T-helper 2 cell (primary cell): ENCODE data around the gene ROBO1.

Experiments
- DNase-seq, 5 experiments: peaks; one replicate each; pipeline versions ENCODE4 v3.0.0 to v3.0.0-alpha.2; 2012 to 2022

ROBO1 gene

GRCh38 chr3:79297245-79297960 lies 470.4 kb downstream of the ROBO1 start:
- no peak for DNase-seq

GRCh38 chr3:79286882-79287281 lies 480.9 kb downstream of the ROBO1 start:
- DNase-seq: no peak

- no peak for DNase-seq
Observed at GRCh38 chr3:79285871-79286270, 481.9 kb downstream of the ROBO1 start.

- no peak for DNase-seq
Observed at GRCh38 chr3:79285380-79285779, 482.4 kb downstream of the ROBO1 start.

DNA sequence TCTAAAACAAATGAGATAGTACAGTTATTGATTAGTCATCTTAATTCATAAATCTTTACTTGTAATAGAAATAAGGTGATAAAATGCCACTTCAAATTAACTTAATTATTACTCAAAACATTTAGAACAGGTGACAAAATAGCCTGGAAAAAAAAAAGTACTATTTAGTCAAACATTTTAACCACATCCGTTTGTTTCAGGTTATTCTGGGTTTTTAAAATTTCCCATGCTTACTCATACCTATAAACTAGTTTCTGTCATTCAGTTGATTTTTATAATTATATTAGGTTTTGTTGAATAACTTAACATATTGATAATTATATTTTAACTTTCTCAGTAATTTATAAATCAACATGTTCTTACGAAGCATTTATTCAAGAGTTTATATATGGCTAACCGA lies 483.0 kb downstream of the ROBO1 start:
- no peak for DNase-seq

GRCh38 chr3:79278681-79279080 lies 489.1 kb downstream of the ROBO1 start:
- no peak for DNase-seq

- no peak for DNase-seq
Observed at GRCh38 chr3:79268422-79268821, 499.4 kb downstream of the ROBO1 start.

- DNase-seq: no peak
Observed at GRCh38 chr3:79264892-79265291, 502.9 kb downstream of the ROBO1 start.

DNA sequence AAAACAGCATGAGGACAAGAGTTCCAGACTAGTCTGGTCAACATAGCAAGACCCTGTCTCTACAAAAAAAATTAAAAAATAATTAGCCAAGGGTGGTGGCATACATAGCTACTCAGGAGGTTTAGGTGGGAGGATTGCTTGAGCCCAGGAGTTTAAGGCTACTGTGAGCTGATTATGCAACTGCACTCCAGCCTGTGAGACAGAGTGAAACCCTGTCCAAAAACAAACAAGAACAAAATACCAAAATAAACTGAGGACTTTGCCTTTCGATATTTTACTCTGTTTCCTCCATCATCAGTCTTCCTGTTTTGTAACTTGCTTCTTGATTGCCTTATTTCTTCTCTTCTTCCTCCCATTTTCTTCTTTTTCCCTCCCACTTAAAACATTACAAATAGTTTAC lies 504.4 kb downstream of the ROBO1 start:
- no peak for DNase-seq

DNA sequence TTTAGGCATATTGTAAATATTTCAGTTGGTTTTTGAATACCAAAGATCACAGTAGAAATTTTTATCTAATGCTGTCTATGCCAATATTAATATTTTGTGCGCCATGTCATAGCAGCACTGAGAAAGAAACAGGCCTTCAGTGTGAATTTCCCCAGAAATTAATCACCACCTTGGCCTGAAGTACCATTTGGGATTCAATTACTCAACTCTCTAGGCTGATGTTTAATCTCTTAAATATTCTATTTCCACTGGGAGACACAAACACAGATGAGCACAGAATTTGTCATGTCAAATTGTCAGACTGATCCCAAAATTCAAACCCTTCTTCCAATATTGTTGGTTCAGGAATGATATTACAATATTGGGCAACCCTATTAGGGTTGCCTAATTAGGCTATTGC lies 509.3 kb downstream of the ROBO1 start:
- DNase-seq: no peak

DNA sequence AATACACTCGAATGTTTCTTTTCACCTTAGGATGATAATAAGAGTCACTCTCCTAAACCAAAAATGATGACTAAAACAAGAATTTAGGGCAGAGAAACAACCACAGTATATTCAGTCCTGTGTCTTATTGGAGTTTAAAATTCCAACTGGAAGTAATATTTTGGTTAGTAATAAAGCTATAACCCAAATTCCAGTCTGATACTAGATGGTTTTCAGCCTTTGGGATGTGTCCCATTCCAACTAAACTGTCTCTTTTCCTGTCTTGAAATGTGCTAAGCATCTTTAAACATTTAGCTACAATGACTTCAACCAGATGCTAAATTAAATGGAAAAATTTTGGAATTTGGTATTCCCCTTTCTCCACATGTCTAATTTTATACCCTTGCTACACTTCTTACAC lies 510.0 kb downstream of the ROBO1 start:
- no peak for DNase-seq

DNA sequence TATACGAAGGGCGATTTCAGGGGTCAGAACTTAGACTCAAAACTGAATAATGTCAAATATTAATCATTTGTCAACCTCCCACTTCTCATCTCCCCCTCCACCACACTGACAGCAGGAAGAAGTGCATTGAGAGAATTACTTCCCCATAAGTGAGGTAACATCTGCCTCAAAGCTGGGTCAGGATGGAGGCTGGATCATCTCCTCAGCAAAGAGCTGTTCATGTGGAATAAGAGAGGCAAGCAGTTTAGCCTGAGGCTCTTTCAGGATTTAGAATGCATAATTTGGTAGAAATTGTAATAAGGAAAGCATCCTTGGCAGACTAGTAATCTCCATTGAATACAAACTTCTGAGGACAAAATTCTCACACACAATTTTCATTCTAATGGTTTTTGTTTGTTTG lies 512.1 kb downstream of the ROBO1 start:
- no peak for DNase-seq

GRCh38 chr3:79255292-79255691 lies 512.5 kb downstream of the ROBO1 start:
- DNase-seq: no peak

- DNase-seq: no peak
Observed at GRCh38 chr3:79253704-79254103, 514.1 kb downstream of the ROBO1 start.

GRCh38 chr3:79253271-79253670 lies 514.5 kb downstream of the ROBO1 start:
- DNase-seq: no peak

- DNase-seq: no peak
Observed at GRCh38 chr3:79250746-79251145, 517.1 kb downstream of the ROBO1 start.

GRCh38 chr3:79249701-79250100 lies 518.1 kb downstream of the ROBO1 start:
- DNase-seq: no peak

DNA sequence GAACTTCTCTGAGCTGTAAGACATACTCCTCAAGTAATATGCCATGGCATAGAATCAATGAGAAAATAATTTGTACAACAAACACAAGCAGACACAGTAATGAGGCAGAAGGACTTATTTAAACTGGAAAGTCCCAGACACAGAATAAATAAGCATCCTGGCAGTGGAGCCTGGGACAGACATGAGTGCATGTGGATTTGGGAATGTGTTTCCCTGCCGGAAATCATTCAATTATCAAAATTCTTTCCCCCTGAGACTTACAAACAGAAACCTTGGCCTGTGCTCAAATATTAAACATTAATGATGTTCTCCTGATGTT lies 520.1 kb downstream of the ROBO1 start:
- DNase-seq: no peak

GRCh38 chr3:79246875-79247724 lies 520.7 kb downstream of the ROBO1 start:
- no peak for DNase-seq

DNA sequence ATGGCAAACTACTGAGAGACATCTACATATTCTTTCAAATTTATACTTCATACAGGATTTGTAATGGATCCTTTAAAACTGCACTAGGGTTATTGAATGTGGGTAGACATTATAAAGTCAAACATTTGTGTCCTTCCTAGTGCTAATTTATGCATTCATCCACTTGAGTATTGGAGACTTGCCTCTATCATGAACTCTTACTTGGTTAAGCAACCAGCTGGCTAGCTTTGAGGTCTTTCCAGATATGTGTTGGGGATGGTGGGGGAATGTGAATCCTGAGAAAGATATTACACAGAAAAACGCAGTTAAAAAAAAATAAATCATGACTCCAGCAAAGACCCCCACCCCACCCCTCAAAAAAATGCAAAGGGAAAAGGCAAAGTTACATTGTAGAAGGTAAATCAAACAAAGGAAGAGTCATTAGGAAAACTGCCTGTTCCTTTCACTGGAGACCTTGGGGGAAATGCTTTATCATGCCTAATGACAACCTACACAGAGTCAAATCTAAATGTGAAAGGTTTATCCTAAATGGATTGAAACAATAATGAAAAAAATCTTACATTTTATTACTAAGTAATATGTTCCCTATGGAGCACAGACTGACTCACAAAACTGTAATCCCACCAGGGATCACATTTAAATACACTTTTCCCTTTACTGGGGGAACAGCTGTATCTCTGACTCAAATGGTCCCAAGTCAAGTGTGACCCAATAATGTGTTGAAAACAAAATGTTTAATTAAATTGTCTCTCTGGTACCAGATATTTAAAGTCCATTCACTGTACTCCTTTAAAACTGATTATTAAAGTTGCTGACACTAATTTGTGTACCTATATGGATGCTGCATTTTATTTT lies 522.3 kb downstream of the ROBO1 start:
- DNase-seq: no peak

GRCh38 chr3:79236496-79236895 lies 531.3 kb downstream of the ROBO1 start:
- no peak for DNase-seq

DNA sequence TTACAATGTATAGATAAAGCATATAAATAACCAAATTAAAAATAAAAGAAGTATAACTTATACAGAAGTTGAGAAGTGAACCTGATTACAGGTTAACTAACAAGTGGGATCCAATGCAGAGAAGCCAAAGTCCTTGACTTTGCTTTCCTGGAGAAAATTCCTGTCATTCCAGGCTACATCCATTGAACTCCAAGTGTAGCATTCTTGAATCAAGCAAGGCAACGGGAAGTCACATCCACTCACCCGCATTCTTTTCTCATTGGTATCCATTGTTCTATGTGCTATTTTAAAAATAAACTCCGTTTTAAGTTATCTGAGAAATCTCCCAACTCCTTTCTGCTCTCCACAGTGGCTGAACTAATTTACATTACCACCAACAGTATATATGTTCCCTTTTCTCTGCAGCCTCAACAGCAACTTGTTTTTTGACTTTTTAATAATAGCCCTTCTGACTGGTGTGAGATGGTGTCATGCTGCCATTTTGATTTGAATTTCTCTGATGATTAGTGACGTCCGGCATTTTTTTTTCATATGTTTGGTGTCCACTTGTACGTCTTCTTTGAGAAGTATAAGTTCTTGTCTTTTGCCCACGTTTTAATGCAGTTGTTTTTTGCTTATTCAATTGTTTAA lies 534.3 kb downstream of the ROBO1 start:
- no peak for DNase-seq

GRCh38 chr3:79230266-79230665 lies 537.5 kb downstream of the ROBO1 start:
- no peak for DNase-seq
